UCSD-AML1 (cell line): Measurements from ENCODE around the gene KANSL1.
"Not testable (repeated sequence)": the region's sequence is repeated elsewhere in the genome, so short reads cannot be mapped to it uniquely, and the experiment has no call there.

Source experiments
- DNase-seq: peaks from one replicate; lab custom pipeline; 2025; ENCODE audit not compliant: unreplicated experiment; lab: John Stamatoyannopoulos, UW

The KANSL1 gene

DNA sequence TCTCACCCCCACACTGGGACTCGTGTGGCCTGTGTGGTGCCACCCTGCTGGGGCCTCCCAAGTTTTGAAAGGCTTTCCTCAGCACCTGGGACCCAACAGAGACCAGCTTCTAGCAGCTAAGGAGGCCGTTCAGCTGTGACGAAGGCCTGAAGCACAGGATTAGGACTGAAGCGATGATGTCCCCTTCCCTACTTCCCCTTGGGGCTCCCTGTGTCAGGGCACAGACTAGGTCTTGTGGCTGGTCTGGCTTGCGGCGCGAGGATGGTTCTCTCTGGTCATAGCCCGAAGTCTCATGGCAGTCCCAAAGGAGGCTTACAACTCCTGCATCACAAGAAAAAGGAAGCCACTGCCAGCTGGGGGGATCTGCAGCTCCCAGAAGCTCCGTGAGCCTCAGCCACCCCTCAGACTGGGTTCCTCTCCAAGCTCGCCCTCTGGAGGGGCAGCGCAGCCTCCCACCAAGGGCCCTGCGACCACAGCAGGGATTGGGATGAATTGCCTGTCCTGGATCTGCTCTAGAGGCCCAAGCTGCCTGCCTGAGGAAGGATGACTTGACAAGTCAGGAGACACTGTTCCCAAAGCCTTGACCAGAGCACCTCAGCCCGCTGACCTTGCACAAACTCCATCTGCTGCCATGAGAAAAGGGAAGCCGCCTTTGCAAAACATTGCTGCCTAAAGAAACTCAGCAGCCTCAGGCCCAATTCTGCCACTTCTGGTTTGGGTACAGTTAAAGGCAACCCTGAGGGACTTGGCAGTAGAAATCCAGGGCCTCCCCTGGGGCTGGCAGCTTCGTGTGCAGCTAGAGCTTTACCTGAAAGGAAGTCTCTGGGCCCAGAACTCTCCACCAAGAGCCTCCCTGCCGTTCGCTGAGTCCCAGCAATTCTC, 166.8 kb downstream of the KANSL1 start:
- DNase-seq, result no peak

DNA sequence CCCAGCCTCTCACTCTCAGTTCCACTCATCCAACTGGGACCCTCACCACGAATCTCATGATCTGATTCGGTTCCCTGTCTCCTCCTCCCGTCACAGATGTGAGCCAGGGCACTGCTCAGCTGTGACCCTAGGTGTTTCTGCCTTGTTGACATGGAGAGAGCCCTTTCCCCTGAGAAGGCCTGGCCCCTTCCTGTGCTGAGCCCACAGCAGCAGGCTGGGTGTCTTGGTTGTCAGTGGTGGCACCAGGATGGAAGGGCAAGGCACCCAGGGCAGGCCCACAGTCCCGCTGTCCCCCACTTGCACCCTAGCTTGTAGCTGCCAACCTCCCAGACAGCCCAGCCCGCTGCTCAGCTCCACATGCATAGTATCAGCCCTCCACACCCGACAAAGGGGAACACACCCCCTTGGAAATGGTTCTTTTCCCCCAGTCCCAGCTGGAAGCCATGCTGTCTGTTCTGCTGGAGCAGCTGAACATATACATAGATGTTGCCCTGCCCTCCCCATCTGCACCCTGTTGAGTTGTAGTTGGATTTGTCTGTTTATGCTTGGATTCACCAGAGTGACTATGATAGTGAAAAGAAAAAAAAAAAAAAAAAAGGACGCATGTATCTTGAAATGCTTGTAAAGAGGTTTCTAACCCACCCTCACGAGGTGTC, 167.6 kb downstream of the KANSL1 start:
- no peak for DNase-seq

DNA sequence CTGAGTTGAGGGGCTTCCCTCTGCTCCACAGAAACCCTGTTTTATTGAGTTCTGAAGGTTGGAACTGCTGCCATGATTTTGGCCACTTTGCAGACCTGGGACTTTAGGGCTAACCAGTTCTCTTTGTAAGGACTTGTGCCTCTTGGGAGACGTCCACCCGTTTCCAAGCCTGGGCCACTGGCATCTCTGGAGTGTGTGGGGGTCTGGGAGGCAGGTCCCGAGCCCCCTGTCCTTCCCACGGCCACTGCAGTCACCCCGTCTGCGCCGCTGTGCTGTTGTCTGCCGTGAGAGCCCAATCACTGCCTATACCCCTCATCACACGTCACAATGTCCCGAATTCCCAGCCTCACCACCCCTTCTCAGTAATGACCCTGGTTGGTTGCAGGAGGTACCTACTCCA, 168.2 kb downstream of the KANSL1 start:
- DNase-seq, result no peak

DNA sequence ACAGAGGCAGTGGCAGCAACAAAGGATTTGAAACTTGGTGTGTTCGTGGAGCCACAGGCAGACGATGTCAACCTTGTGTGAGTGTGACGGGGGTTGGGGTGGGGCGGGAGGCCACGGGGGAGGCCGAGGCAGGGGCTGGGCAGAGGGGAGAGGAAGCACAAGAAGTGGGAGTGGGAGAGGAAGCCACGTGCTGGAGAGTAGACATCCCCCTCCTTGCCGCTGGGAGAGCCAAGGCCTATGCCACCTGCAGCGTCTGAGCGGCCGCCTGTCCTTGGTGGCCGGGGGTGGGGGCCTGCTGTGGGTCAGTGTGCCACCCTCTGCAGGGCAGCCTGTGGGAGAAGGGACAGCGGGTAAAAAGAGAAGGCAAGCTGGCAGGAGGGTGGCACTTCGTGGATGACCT, 168.6 kb downstream of the KANSL1 start:
- no peak for DNase-seq

DNA sequence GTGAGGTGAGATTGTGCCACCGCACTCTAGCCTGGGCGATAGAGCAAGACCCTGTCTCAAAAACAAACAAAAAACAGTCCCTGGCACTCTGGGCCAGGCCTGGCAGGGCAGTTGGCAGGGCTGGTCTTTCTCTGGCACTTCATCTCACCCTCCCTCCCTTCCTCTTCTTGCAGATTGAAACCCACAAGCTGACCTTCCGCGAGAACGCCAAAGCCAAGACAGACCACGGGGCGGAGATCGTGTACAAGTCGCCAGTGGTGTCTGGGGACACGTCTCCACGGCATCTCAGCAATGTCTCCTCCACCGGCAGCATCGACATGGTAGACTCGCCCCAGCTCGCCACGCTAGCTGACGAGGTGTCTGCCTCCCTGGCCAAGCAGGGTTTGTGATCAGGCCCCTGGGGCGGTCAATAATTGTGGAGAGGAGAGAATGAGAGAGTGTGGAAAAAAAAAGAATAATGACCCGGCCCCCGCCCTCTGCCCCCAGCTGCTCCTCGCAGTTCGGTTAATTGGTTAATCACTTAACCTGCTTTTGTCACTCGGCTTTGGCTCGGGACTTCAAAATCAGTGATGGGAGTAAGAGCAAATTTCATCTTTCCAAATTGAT, 169.3 kb downstream of the KANSL1 start:
- DNase-seq, result no peak

DNA sequence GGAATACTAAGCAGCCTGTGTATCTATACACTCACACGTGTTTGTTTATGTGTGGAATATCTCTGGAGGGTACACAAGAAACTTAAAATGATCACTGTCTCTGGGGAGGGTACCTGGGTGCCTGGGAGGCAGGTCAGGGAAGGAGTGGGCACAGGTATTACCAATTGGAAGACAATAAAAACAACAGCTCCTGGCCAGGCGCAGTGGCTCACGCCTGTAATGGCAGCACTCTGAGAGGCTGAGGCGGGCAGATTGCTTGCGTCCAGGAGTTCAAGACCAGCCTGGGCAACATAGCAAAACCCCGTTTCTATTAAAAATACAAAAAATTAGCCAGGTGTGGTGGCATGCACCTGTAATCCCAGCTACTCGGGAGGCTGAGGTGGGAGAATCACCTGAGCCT, 169.9 kb downstream of the KANSL1 start:
- DNase-seq, result not testable (repeated sequence)

DNA sequence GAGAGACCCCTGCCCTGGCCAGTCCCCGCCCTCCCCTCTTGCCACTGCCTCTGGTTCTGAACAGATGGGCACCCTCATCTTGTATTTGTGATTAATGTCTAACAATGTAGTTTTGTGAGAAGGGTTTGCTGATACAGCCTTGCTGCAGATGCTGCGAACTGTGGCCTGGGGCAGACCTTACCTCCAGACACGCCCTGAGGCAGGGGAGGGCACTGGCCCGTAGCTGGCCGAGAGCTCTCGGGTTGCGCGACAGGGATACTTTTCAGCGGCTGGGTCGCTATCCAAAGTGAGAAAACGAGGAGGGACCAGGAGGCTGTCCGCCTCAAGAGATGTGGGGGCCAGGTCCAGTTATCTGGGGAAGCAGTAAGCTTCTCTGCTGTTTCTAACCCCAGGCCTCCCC, 172.2 kb downstream of the KANSL1 start:
- DNase-seq, result no peak

DNA sequence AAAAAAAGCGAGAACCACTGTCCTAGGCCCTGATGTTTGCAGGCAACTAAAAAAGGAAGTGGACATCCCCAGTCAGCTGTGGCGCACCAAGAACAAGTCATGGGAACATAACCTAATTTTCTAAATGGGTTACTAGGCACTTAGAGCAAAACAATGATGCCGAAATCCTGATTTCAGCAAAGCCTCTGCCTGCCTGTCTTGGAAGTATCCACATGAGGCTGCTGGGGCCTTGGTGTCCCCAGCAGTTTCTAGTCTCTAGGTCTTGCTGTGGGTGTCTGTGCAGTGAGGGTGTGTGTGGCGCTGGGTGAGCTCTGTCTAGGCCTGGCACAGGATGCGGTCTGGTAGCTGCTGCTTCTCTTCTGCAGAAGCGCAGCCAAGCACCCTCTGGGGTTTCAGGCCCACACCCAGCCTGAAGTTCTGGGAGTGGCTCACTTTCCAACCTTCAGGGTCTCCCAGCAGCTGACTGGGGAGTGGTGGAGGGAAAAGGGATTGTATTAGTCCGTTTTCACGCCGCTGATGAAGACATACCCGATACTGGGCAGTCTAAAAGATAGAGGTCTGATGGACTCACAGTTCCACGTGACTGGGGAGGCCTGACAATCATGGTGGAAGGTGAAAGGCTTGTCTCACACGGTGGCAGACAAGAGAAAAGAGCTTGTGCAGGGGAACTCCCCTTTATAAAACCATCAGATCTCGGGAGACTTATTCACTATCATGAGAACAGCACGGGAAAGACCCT, 173.0 kb downstream of the KANSL1 start:
- no peak for DNase-seq

DNA sequence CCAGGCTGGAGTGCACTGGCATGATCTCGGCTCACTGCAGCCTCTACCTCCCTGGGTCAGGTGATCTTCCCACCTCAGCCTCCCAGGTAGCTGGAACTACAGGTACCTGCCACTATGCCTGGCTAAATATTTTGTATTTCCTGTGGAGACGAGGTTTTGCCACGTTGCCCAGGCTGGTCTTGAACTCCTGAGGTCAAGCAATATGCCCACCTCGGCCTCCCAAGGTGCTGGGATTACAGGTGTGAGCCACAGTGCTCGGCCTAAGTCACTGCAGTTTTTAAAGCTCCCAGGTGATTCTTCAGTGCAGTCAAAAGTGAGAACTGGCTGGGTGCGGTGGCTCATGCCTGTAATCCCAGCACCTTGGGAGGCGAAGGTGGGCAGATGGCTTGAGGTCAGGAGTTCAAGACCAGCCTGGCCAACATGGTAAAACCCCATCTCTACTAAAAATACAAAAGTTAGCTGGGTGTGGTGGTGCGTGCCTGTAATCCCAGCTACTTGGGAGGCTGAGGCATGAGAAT, 173.8 kb downstream of the KANSL1 start:
- not testable (repeated sequence) for DNase-seq

DNA sequence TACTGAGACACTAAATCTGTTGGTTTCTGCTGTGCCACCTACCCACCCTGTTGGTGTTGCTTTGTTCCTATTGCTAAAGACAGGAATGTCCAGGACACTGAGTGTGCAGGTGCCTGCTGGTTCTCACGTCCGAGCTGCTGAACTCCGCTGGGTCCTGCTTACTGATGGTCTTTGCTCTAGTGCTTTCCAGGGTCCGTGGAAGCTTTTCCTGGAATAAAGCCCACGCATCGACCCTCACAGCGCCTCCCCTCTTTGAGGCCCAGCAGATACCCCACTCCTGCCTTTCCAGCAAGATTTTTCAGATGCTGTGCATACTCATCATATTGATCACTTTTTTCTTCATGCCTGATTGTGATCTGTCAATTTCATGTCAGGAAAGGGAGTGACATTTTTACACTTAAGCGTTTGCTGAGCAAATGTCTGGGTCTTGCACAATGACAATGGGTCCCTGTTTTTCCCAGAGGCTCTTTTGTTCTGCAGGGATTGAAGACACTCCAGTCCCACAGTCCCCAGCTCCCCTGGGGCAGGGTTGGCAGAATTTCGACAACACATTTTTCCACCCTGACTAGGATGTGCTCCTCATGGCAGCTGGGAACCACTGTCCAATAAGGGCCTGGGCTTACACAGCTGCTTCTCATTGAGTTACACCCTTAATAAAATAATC, 179.6 kb downstream of the KANSL1 start:
- DNase-seq, result no peak

DNA sequence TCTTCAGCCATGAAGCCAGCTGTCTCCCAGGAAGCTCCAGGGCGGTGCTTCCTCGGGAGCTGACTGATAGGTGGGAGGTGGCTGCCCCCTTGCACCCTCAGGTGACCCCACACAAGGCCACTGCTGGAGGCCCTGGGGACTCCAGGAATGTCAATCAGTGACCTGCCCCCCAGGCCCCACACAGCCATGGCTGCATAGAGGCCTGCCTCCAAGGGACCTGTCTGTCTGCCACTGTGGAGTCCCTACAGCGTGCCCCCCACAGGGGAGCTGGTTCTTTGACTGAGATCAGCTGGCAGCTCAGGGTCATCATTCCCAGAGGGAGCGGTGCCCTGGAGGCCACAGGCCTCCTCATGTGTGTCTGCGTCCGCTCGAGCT, 180.1 kb downstream of the KANSL1 start:
- no peak for DNase-seq

DNA sequence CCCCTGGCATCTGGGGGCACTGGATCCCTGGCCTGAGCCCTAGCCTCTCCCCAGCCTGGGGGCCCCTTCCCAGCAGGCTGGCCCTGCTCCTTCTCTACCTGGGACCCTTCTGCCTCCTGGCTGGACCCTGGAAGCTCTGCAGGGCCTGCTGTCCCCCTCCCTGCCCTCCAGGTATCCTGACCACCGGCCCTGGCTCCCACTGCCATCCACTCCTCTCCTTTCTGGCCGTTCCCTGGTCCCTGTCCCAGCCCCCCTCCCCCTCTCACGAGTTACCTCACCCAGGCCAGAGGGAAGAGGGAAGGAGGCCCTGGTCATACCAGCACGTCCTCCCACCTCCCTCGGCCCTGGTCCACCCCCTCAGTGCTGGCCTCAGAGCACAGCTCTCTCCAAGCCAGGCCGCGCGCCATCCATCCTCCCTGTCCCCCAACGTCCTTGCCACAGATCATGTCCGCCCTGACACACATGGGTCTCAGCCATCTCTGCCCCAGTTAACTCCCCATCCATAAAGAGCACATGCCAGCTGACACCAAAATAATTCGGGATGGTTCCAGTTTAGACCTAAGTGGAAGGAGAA, 180.6 kb downstream of the KANSL1 start:
- no peak for DNase-seq

DNA sequence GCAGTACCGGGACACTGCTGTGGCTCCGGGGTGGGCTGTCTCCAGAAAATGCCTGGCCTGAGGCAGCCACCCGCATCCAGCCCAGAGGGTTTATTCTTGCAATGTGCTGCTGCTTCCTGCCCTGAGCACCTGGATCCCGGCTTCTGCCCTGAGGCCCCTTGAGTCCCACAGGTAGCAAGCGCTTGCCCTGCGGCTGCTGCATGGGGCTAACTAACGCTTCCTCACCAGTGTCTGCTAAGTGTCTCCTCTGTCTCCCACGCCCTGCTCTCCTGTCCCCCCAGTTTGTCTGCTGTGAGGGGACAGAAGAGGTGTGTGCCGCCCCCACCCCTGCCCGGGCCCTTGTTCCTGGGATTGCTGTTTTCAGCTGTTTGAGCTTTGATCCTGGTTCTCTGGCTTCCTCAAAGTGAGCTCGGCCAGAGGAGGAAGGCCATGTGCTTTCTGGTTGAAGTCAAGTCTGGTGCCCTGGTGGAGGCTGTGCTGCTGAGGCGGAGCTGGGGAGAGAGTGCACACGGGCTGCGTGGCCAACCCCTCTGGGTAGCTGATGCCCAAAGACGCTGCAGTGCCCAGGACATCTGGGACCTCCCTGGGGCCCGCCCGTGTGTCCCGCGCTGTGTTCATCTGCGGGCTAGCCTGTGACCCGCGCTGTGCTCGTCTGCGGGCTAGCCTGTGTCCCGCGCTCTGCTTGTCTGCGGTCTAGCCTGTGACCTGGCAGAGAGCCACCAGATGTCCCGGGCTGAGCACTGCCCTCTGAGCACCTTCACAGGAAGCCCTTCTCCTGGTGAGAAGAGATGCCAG, 181.3 kb downstream of the KANSL1 start:
- DNase-seq, result no peak

DNA sequence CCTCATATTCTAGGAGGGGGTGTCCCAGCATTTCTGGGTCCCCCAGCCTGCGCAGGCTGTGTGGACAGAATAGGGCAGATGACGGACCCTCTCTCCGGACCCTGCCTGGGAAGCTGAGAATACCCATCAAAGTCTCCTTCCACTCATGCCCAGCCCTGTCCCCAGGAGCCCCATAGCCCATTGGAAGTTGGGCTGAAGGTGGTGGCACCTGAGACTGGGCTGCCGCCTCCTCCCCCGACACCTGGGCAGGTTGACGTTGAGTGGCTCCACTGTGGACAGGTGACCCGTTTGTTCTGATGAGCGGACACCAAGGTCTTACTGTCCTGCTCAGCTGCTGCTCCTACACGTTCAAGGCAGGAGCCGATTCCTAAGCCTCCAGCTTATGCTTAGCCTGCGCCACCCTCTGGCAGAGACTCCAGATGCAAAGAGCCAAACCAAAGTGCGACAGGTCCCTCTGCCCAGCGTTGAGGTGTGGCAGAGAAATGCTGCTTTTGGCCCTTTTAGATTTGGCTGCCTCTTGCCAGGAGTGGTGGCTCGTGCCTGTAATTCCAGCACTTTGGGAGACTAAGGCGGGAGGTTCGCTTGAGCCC, 182.5 kb downstream of the KANSL1 start:
- no peak for DNase-seq

DNA sequence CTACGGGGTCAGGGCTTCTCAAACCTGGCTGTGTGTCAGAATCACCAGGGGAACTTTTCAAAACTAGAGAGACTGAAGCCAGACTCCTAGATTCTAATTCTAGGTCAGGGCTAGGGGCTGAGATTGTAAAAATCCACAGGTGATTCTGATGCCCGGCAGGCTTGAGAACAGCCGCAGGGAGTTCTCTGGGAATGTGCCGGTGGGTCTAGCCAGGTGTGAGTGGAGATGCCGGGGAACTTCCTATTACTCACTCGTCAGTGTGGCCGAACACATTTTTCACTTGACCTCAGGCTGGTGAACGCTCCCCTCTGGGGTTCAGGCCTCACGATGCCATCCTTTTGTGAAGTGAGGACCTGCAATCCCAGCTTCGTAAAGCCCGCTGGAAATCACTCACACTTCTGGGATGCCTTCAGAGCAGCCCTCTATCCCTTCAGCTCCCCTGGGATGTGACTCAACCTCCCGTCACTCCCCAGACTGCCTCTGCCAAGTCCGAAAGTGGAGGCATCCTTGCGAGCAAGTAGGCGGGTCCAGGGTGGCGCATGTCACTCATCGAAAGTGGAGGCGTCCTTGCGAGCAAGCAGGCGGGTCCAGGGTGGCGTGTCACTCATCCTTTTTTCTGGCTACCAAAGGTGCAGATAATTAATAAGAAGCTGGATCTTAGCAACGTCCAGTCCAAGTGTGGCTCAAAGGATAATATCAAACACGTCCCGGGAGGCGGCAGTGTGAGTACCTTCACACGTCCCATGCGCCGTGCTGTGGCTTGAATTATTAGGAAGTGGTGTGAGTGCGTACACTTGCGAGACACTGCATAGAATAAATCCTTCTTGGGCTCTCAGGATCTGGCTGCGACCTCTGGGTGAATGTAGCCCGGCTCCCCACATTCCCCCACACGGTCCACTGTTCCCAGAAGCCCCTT, 183.3 kb downstream of the KANSL1 start:
- no peak for DNase-seq

DNA sequence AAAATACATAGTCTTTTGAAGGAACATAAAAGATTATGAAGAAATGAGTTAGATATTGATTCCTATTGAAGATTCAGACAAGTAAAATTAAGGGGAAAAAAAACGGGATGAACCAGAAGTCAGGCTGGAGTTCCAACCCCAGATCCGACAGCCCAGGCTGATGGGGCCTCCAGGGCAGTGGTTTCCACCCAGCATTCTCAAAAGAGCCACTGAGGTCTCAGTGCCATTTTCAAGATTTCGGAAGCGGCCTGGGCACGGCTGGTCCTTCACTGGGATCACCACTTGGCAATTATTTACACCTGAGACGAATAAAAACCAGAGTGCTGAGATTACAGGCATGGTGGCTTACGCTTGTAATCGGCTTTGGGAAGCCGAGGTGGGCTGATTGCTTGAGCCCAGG, 184.6 kb downstream of the KANSL1 start:
- DNase-seq, result no peak

DNA sequence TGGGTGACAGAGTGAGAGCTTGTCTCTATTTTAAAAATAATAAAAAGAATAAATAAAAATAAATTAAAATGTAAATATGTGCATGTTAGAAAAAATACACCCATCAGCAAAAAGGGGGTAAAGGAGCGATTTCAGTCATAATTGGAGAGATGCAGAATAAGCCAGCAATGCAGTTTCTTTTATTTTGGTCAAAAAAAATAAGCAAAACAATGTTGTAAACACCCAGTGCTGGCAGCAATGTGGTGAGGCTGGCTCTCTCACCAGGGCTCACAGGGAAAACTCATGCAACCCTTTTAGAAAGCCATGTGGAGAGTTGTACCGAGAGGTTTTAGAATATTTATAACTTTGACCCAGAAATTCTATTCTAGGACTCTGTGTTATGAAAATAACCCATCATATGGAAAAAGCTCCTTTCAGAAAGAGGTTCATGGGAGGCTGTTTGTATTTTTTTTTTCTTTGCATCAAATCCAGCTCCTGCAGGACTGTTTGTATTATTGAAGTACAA, 185.7 kb downstream of the KANSL1 start:
- DNase-seq, result no peak

DNA sequence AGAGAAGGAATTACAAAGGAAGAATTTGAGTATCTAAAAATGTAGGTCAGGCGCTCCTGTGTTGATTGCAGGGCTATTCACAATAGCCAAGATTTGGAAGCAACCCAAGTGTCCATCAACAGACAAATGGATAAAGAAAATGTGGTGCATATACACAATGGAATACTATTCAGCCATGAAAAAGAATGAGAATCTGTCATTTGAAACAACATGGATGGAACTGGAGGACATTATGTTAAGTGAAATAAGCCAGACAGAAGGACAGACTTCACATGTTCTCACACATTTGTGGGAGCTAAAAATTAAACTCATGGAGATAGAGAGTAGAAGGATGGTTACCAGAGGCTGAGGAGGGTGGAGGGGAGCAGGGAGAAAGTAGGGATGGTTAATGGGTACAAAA, 187.1 kb downstream of the KANSL1 start:
- not testable (repeated sequence) for DNase-seq
